ENCODE results near the gene PDE1C.

GRCh38 chr7:32047075-32047474 lies 23.1 kb downstream of the PDE1C start:
- TF ChIP-seq USF2 (IDR thresholded peaks at IDR 0.05; ENCODE audit: borderline replicate concordance, low read depth, low read length) (no peak), CTCF (IDR thresholded peaks at IDR 0.05) (no peak)
- TF ChIP-seq, protein P1, sequence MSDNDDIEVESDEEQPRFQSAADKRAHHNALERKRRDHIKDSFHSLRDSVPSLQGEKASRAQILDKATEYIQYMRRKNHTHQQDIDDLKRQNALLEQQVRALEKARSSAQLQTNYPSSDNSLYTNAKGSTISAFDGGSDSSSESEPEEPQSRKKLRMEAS (IDR thresholded peaks at IDR 0.05; ENCODE audit: low read depth), result no peak

Measured in SK-N-SH (cell line).